ENCODE measurements around the gene ZDHHC14. TPM values are rescaled to one million over a fixed set of nuclear protein-coding genes. Genes with fewer than 3 reads are reported as not detected.

The ZDHHC14 gene
- total RNA-seq, 2 donors from 2014 or later: 13.0 to 19.1 TPM

- Histone ChIP-seq H3K9me3 (no peaks in the 10 kb centered on the region), H3K27me3 (no peaks in the 10 kb centered on the region), H3K4me1 (no peaks in the 10 kb centered on the region), H3K27ac (no peak overlapping the region), H3K4me3 (no peak overlapping the region), H3K36me3 (no peaks in the 10 kb centered on the region)
- DNase-seq (ENCODE audit: low spot score): no peak
- no peak for TF ChIP-seq CTCF (IDR thresholded peaks at IDR 0.05)
Observed at GRCh38 chr6:157449610-157450009, 68.6 kb downstream of the ZDHHC14 start.

GRCh38 chr6:157450931-157451742, 70.1 kb downstream of the ZDHHC14 start:
- Histone ChIP-seq H3K4me3 (no peak overlapping the region), H3K27me3 (no peaks in the 10 kb centered on the region), H3K27ac (no peak overlapping the region), H3K4me1 (peaks cover 0 to 12% of the 10 kb centered on the region in 2 donors), H3K9me3 (no peaks in the 10 kb centered on the region), H3K36me3 (no peaks in the 10 kb centered on the region)
- no peak for TF ChIP-seq CTCF (IDR thresholded peaks at IDR 0.05)
- DNase-seq (ENCODE audit: low spot score): no peak

GRCh38 chr6:157452096-157452495, 71.1 kb downstream of the ZDHHC14 start:
- Histone ChIP-seq H3K27me3 (no peaks in the 10 kb centered on the region), H3K36me3 (no peaks in the 10 kb centered on the region), H3K4me1 (peaks cover 0 to 14% of the 10 kb centered on the region in 2 donors), H3K9me3 (no peaks in the 10 kb centered on the region), H3K4me3 (no peak overlapping the region), H3K27ac (no peak overlapping the region)
- DNase-seq (ENCODE audit: low spot score): no peak
- TF ChIP-seq CTCF (IDR thresholded peaks at IDR 0.05): no peak

- H3K4me3 ChIP-seq: no peak overlapping the region
- TF ChIP-seq CTCF (IDR thresholded peaks at IDR 0.05): no peak
- no peaks in the 10 kb centered on the region for H3K9me3 ChIP-seq
- peaks cover 0 to 14% of the 10 kb centered on the region in 2 donors for H3K4me1 ChIP-seq
- H3K27me3 ChIP-seq: no peaks in the 10 kb centered on the region
- DNase-seq (ENCODE audit: low spot score): no peak
- H3K36me3 ChIP-seq: no peaks in the 10 kb centered on the region
- no peak overlapping the region for H3K27ac ChIP-seq
Observed at GRCh38 chr6:157453131-157453530, 72.1 kb downstream of the ZDHHC14 start.

GRCh38 chr6:157453978-157454377, 73.0 kb downstream of the ZDHHC14 start:
- H3K27ac ChIP-seq: no peak overlapping the region
- H3K9me3 ChIP-seq: no peaks in the 10 kb centered on the region
- no peak for TF ChIP-seq CTCF (IDR thresholded peaks at IDR 0.05)
- H3K4me3 ChIP-seq: no peak overlapping the region
- DNase-seq (ENCODE audit: low spot score): no peak
- no peaks in the 10 kb centered on the region for H3K36me3 ChIP-seq
- H3K27me3 ChIP-seq: no peaks in the 10 kb centered on the region
- H3K4me1 ChIP-seq: peaks cover 0 to 14% of the 10 kb centered on the region in 2 donors
